ENCODE measurements around the gene HNRNPDL.
A peak's percentile ranks its signal among the peaks of the same experiment; 100 is the strongest.

Gene HNRNPDL

DNA sequence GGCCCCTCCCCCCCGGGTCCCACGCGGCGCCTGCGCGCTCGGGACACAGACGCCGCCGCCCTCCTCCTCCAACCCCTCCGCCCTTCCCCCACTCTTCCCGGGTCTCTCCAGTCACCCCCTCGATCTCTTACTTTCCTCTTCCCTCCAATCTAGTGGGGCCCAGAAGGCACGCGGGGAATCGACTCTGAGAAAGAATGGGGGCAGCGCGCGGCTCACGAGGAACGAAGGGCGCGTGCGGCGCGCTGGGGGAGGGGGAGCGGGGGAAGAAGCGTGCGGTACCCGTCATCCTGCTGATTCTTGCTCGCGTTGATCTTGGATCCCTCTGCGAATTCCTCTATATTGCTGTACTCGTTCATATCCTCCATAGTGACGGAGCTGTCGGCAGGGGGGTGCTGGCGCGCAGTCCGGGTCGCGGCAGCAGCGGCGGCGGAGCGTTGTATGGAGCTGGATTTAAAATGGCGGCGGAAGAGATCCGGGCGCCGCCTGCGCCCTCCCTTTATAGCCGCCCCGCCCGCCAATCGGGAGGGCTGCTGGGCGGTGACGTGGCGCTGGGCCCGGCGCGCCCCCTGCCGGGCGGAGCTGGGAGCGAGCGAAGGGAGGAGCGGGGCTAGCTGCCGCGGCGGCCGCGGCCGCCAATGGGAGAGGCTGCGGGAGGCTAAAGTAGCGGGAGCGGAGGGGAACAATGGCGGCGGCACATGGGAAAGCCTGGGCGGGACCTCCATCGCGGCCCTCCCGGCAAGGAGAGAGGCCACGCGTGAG is 1.1 kb downstream of the HNRNPDL start (continued):
- TF ChIP-seq SP3 (tag by site-specific recombination; IDR thresholded peaks at IDR 0.05) = peak; percentile 58

DNA sequence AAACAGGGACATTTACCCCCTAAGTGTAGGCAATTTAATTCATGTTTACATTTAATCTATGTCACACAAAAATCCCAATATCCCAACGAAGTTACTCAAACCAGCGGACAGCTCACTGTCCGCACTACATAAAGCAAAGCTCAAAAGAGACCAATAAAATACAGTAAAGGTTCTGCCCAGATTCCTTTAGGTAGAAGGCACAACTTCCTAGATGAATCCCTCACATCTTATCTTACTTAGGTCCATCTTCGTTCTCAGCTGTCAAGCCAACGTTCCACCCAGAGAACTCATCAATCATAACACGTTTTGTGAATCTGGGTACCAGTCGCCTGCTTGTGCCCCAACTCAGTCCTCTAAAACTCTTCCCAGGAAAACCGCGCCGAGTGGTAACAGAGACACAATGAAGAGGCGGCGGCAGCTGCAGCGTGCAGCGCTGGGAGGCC is 1.7 kb downstream of the HNRNPDL start:
- peak overlapping the region; percentile 96 for H3K4me3 ChIP-seq (ENCODE audit: low read depth, low read length)
- H3K36me3 ChIP-seq (ENCODE audit: control insufficient read depth in 2 of 2, insufficient read depth in 1 of 2, low read length in 2 of 2) = peaks cover 15 to 53% of the 10 kb centered on the region in 2 experiments; a peak in 2 of 3 replicates
- ChIA-PET POLR2A (interaction anchor here (1.0 to 3.2 kb wide), 12 partner anchors 9 to 957 kb away, joined by 3 to 54 read pairs (median 4); partner anchors contain the start of genes COPS4, HNRNPD and RASGEF1B), CTCF (interaction anchor here (0.6 to 1.5 kb wide), 5 partner anchors 10 to 81 kb away, joined by 3 to 9 read pairs (median 6); no protein-coding TSS in a partner anchor)
- TF ChIP-seq ZBTB44 (tag by site-specific recombination; IDR thresholded peaks at IDR 0.05) (0 out of 2 replicates have a peak, but pooled peaks have one; percentile 20), KLF17 (tag by site-specific recombination; IDR thresholded peaks at IDR 0.05) (no peak), SP2 (tag by site-specific recombination; IDR thresholded peaks at IDR 0.05) (peak; percentile 5; the same call in 1 of the 2 replicates)
- TF ChIP-seq, protein P1, sequence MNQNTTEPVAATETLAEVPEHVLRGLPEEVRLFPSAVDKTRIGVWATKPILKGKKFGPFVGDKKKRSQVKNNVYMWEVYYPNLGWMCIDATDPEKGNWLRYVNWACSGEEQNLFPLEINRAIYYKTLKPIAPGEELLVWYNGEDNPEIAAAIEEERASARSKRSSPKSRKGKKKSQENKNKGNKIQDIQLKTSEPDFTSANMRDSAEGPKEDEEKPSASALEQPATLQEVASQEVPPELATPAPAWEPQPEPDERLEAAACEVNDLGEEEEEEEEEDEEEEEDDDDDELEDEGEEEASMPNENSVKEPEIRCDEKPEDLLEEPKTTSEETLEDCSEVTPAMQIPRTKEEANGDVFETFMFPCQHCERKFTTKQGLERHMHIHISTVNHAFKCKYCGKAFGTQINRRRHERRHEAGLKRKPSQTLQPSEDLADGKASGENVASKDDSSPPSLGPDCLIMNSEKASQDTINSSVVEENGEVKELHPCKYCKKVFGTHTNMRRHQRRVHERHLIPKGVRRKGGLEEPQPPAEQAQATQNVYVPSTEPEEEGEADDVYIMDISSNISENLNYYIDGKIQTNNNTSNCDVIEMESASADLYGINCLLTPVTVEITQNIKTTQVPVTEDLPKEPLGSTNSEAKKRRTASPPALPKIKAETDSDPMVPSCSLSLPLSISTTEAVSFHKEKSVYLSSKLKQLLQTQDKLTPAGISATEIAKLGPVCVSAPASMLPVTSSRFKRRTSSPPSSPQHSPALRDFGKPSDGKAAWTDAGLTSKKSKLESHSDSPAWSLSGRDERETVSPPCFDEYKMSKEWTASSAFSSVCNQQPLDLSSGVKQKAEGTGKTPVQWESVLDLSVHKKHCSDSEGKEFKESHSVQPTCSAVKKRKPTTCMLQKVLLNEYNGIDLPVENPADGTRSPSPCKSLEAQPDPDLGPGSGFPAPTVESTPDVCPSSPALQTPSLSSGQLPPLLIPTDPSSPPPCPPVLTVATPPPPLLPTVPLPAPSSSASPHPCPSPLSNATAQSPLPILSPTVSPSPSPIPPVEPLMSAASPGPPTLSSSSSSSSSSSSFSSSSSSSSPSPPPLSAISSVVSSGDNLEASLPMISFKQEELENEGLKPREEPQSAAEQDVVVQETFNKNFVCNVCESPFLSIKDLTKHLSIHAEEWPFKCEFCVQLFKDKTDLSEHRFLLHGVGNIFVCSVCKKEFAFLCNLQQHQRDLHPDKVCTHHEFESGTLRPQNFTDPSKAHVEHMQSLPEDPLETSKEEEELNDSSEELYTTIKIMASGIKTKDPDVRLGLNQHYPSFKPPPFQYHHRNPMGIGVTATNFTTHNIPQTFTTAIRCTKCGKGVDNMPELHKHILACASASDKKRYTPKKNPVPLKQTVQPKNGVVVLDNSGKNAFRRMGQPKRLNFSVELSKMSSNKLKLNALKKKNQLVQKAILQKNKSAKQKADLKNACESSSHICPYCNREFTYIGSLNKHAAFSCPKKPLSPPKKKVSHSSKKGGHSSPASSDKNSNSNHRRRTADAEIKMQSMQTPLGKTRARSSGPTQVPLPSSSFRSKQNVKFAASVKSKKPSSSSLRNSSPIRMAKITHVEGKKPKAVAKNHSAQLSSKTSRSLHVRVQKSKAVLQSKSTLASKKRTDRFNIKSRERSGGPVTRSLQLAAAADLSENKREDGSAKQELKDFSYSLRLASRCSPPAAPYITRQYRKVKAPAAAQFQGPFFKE (tag by site-specific recombination; IDR thresholded peaks at IDR 0.05; ENCODE audit: borderline replicate concordance) = no peak
- no peaks in the 10 kb centered on the region for H3K4me1 ChIP-seq (ENCODE audit: control insufficient read depth, insufficient read depth, low read length)
- no peaks in the 10 kb centered on the region for H3K9me3 ChIP-seq (ENCODE audit: control insufficient read depth, insufficient read depth, low read depth, low read length)
- peak overlapping the region; percentile 98; the same call in 1 of the 2 replicates for H3K27ac ChIP-seq (ENCODE audit: extremely low read depth, low read depth, low read length)

DNA sequence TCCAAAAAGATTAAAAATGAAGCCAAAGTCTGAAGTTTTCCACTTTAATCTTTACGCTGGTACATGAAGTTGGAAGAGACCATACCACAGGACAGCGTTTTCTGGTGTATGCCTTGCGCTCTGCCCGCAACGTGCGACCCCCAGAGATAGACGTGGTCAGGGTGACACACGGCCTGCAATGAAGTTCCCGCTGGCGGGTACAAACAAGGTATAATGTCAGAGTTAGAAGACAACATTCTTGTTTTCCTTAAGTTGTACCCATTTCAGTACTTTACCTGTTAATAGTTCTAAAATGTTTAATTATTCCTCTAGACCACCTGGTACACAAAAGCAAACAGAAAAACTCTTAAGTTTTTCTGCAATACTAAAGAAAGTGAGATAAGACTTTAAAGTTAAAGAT is 4.8 kb downstream of the HNRNPDL start:
- no peak overlapping the region for H3K4me3 ChIP-seq (ENCODE audit: low read depth, low read length)
- ChIA-PET CTCF (no interaction called here), POLR2A (interaction anchor here (1.6 kb wide), 1 partner anchor 51 kb away, joined by 5 read pairs; the partner anchor contains the start of gene HNRNPD)
- H3K36me3 ChIP-seq (ENCODE audit: control insufficient read depth in 2 of 2, insufficient read depth in 1 of 2, low read length in 2 of 2) = peaks cover 16 to 57% of the 10 kb centered on the region in 2 experiments; a peak in 2 of 3 replicates
- no peaks in the 10 kb centered on the region for H3K4me1 ChIP-seq (ENCODE audit: control insufficient read depth, insufficient read depth, low read length)
- no peaks in the 10 kb centered on the region for H3K9me3 ChIP-seq (ENCODE audit: control insufficient read depth, insufficient read depth, low read depth, low read length)
- no peak overlapping the region for H3K27ac ChIP-seq (ENCODE audit: extremely low read depth, low read depth, low read length)
- TF ChIP-seq ZNF133 (tag by site-specific recombination; IDR thresholded peaks at IDR 0.05) (peak; percentile 83), ZNF354C (tag by site-specific recombination; IDR thresholded peaks at IDR 0.05; ENCODE audit: borderline replicate concordance, low read depth) (no peak)

All from HEK293 (cell line).